ENCODE results near the gene HOXA11.
A peak's percentile ranks its signal among the peaks of the same experiment; 100 is the strongest.

HOXA11 gene

DNA sequence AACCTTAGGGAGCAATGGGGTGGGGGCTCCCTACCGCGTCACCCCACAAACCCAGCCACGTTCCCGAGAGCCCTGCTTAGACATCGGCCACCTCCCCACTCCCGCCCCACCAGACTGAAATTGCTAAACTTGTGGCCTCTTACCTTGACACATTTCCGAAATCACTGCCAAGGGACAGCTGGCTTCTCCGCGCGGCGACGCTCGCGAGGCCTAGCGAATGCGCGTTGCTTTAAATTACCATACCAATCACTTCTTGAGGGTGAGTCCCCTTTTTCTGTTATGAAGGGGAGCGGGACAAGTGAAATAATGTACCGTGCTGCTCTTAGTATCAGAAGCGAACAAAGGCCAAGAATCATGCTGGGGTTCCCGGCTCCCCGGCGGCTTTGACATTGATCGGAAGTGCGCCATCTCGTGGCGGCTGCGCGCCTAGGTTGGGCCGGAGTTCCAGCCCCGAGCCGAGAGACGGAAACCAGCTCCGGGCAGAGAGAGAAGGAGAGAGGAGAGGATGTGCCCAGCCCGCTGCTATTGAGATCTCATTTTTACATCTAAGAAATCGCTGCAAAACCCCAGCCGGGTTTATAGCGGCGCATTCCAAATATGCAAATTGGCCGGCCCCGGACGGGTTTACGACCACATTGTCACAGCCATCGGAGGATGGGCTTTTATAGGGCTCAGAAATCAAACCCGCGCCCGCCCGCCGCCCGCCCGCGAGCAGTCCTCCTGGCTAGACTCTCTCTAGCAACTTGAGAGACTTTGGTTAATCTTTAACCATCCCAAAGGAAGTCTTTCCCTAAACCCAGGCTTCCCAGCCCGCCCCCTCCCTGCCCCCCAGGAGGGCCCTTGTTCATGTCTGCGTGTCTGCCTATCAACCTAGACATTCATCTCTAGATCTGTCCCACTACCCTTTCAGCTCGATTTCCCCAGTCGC is 5.3 kb downstream of the HOXA11 start:
- DNase-seq = peak; percentile 75

- DNase-seq = no peak
Observed at GRCh38 chr7:27179030-27179429, 6.0 kb downstream of the HOXA11 start.

DNA sequence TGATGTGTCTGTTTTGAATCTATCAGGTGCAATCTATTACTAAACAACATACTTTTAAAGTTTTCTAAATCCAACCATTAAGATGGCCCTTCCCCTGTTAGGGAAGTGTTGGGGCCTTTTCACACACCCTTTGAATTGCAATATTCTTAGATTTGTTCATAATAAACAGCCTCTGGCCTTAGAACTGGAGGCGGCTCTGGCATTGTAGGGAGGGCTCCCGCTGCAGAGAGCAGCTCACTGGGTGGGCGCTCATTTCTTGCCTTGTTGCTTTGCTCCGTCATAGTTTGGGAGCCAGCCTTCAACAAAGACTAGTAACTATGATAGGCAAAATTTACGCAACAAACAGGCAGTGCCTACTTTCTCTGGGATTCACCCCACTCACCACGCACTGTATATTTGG is 6.7 kb downstream of the HOXA11 start:
- no peak for DNase-seq

GRCh38 chr7:27177795-27178320 is 7.2 kb downstream of the HOXA11 start:
- no peak for DNase-seq

DNA sequence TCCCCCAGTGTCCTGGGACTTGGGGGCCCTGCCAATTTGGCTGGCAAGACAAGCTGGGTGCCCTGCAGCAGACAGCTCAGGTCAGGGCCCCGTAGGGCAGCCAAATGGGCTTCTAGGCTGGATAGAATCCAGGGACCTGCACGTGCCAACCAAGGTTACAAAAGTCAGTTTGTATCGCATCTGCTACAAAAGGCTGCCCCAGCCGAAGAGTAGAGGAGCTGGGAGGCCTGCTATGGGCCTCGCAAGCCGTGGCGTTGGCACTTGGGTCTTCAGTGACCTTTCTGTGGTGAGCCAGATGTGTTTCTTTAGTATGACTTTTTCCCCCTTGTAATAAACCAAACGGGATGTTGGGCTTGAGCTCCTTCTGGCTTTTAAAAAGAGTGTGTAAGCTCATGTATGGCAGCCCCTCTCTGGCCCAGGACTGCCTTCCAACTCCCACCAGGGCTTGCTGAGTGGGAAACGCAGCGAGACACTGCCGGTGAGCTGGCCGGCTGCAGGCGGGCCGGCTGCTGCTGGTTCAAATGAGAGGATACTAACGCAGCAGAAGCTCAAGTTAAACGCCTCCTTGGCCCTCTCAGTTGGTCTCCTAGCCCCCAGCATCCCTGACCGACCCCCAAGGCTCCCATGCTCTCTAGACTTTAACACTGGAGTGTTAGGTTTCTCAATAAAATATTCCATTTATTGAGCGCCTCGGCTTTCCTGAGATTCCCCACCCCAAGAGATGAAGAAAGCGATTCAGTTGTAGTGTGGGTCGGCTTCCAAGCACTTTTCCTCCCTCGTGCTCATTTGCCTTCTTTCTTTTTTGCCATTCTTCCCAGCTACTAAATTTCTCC is 7.9 kb downstream of the HOXA11 start:
- no peak for DNase-seq

DNA sequence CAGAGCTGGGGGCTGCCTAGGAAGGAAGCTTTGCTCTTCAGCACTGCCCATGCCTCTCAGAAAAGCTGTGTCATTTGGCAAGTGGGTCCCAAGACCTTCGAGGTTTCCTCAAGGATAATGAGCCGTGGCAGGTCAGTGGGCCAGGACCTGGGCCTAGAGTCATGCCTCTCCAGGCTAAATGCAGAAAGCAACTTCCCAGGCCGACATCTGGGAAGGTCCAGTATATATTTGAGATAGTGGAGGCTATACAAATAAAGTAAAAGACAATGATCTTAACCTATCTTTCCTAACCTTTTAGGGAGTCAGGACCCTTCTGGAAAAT is 8.5 kb downstream of the HOXA11 start:
- DNase-seq = no peak

DNA sequence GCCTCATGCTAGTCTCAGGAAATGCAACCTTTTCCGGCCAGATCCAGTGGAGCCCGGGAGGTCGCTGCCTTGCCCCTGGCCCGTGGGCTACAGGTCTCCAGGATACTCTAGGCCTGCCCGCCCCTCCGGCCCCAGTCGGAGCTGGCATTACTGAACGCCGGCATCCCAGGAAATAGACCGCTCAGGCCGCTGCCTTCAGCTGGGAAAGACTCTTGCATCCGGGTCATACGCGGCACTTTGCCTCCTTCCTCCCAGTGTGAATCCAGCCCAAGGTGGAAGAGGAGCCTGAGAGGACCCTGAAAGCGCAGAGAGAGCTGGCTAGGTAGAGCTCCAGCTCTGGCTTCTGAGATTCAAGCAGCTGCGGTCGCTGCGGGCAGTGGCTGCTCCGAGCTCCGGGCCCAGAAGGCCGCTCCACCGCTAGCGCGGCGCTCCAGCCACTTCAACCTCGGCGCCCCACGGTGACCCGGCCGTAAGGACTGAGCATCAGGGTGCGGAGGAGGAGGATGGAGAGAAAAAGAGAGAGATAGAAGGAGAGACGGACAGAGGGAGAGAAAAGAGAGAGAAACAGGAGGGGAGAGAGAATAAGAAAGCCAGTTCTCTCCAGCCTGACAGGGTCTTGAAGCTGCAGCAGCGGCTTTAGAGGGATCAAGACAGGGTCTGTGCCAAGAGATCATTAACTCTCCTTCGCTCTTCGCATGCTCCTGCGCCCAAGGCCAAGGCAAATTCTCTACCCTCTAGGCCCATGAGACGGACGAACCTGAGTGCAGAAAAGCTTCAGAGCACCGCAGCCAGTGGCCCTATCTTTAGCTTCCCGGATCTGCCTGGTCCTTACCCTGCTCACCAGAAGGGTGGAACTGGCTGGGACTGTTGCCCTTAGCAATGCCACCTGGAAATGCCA is 9.2 kb downstream of the HOXA11 start:
- no peak for DNase-seq

DNA sequence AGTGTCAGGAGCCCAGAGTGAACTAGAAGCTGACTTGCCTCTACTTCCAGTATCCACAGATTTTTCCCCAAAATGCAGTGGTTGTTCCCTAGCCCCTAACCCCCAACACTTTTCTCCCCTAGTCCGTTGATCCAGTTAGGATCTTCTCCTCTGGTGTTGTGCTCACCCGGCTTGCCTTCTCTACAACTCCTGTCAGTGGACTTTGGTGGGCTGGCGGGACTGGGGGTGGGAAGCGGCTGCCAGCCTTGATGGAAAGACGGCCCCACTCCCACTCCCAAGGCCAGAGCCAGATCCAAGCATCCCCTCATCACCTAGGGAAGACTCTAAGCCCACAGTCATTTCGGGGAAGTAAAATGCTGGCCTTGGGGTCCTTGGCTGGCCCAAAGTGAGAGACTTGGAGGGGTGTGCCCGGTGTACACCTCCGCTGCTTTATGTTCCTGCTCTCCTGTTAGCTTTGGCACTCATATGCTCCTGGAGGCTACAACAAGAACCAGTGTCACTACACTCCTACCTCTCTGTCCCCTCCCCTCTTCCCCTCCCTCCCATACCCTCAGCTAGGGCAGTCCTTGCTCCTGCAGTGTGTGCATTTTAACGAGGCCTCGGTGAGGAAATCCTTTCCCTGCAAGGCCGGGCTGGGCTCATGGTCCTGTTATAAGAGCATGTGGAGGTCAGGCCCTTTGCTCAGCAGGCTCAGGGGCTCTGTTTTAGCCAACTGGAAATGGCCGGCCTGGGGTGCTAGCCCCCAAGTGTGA is 10.0 kb downstream of the HOXA11 start:
- DNase-seq = no peak

GRCh38 chr7:27173956-27174873 is 10.8 kb downstream of the HOXA11 start, which contains the start of gene HOXA10:
TSS of gene HOXA10 (minus strand) at chr7:27174320. CDS start at chr7:27174306, 14 bp downstream.
- DNase-seq = no peak

DNA sequence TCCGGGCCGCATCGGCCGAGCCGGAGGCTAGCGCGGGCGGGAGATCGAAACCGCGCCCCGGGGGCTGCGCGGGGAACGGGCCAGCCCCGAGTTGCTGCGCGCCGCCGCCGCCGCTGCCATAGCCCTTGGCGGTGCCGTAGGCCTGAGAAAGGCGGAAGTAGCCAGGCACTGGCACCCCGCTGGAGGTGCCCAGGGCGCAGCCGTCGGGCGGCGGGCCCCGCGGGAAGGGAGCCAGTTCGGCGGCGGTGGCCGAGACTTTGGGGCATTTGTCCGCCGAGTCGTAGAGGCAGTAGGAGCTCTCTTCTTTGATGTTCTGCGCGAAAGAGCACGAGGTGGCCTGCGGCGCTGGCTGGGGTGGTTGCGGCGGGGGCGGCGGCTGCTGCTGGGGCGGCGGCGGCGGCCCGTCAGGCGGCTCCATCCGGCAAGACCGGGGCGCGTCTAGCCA is 11.5 kb downstream of the HOXA11 start:
- no peak for DNase-seq

- peak; percentile 45 for DNase-seq
Observed at GRCh38 chr7:27172823-27173510, 12.1 kb downstream of the HOXA11 start.

GRCh38 chr7:27172315-27172774 is 12.7 kb downstream of the HOXA11 start:
- no peak for DNase-seq

DNA sequence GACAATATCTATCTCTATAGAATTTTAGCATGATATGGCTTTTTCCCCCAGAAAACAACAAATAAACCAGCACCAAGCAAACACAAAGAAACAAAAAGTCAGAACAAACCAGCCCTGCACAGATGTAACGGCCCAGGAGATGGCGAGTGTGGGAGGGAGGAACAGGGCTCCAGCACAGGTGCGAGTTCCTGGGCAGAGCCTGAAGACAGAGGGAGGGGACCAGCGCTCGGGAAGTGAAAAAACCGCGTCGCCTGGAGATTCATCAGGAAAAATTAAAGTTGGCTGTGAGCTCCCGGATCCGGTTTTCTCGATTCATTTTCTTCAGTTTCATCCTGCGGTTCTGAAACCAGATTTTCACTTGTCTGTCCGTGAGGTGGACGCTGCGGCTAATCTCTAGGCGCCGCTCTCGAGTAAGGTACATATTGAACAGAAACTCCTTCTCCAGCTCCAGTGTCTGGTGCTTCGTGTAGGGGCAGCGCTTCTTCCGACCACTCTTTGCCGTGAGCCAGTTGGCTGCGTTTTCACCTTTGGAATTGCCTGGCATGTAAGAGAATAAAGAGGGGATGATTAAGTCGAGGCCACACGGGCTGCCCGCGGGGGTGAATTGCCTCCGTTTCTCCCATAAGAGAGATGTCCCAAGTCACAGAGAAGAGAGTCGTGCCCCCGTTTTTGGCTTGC is 13.3 kb downstream of the HOXA11 start:
- peak; percentile 29 for DNase-seq

- no peak for DNase-seq
Observed at GRCh38 chr7:27171325-27171636, 13.8 kb downstream of the HOXA11 start.

DNA sequence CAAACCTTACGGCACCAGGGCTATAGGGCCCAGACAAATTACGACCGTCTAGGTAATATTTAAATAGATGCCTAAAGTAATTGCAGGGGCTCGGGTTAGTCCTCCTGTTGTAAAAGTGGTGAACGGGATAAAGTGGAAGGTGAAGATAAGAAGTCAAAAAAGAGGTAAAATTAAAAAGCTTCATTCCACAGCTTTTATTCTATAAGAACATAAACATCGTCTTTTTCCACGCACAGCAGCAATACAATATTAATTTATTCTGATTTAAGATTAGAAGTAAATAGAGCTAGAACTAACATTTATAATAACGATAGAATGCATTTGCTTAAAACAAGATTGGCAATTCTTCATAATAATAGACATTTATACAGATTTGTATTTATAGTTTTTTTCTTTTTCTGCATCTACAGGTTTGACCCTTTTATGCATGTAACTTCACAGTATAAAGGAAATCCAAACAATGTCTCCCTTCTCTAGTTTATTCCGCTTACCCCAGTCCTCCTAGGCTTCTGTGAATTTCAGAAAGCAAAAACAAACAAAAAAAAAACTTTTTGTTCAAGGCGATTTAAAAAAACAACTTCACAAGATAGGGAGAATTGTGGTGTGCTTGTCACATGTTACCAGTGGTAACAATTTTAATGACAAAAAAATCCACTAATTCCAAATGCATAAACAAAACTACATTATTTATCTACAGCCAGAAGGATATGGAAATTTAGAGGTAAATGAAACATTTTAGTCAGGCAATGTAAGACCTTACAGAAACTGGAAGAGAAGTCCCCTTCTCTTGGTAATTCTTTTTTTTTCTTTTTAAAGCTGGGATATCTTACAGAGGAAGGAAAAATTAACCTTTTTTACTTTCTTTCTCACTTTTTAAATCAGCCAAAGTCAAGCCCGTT is 14.4 kb downstream of the HOXA11 start:
- no peak for DNase-seq

- peak; percentile 29 for DNase-seq
Observed at GRCh38 chr7:27169658-27170425, 15.2 kb downstream of the HOXA11 start.

DNA sequence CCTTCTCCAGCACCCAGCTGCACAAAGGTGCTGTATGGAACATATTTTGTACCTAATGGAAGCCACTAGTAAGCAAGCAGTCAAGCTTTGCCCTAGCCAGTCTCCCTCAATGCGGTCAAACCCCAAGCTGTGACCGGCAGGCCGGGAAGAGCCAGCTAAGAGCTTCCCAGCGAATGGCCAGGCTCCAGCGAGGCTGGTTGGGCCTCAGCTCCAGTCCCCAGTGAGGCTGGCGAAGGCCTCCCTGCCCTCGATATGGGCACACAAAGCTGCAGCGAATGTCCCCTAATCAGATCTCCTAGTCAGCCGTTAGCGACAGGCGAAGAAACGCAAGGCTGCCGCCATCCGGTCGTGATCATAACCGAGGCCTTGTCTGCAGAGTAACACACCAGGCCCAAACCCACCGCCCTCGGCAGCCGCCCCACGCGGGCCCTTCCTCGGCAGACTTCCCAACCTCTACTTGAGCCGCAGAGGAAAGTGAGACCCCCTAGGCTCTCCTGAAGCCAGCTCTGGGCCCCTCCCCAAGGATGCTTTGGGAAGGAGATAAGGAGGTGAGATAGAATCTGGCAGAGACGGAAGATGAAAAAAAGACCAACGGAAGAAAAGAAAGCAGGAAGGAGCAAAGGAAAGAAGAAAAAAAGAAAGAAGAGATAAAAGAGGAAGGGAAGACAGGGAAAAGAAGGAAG is 16.6 kb downstream of the HOXA11 start:
- DNase-seq = no peak
